HS-5 (cell line): ENCODE data around the gene NLRP9.

Experiments used
- DNase-seq: peaks from one replicate; pipeline ENCODE4 v3.0.0-alpha.2; 2012; ENCODE audit warnings: low read depth

Gene NLRP9

DNA sequence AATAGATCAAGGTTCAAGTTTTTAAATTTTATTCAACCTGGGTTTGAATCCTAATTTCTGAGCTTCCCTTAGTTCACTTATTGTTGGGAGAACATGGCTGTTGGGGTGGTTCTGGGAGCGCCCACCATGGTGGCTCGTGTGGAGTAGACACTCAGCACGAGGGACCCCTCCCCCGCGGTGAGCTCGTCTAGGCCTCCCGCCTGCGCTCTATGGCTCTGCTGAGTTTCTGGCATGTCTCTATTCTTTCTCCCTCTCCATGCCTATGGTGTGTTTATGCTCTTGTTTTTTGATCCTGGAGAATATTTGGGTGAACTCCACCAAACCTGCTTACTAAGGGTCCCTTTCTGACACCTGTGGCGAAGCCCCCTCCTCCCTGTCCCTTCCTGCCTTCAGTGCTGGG, 64.7 kb downstream of the NLRP9 start:
- DNase-seq = no peak

DNA sequence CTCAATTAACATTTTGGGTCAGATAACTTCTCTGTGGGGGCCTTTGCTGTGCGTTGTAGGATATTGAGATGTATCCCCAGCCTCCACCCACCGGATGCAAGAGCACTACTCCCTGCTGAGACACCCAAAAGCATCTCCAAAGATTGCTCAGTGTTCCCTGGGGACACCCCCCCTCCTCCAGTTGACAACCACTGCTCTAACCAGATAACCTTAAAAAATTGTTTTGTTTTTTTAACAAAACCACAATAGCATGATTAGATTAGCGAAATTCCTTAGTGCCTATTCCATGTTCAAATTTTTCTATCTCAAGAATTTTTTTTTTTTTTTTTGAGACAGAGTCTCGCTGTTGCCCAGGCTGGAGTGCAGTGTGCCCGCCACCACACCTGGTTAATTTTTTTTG, 65.8 kb downstream of the NLRP9 start:
- no peak for DNase-seq

DNA sequence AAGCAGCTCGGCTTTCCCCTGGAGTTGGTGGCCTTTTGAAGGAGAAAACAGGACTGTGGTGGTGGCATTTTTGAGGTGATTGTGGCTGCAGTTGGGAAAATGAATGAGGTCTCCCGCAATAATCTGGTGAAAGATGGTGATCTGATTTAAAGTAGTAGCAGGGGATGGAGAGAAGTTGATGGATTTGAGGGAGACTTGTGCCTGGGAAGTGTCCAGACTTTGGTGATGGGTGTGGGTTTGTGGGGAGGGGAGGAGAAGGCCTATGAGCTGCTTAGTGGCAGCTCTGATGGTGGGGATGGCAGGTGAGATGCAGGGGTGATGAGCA, 67.2 kb downstream of the NLRP9 start:
- DNase-seq = no peak

DNA sequence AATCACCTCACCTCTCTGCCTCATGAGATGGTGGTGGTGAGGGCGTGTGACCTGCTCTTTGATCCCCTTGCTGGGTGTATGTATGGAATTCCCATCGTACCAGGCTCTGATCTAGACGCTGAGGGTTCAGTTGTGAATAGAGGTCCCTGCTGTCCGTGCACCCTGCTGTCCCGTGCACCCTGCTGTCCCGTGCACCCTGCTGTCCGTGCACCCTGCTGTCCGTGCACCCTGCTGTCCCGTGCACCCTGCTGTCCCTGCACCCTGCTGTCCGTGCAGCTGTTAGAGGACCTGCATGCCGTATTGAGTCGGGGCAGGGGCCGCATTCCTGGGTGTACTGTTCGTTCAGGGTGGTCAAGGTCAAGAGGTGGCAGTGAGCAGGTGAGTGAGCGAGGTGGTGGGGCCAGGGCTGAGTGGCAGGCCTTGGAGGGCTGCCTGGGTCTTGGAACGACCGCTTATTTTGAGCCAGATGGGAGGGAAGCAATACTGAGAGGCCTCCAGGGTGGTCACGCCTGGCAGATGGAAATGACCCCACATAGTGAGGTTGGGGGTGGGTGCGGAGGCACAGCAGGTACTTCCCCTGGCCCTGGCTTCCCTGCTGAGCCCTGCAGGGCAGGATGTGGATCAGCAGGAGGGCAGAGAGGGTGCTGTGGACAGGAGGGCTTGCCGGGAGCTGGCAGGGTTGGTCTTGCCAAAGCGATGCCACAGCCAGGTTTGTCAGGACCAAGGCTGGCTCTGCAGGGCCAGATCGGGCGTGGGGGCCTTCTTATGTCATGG, 67.7 kb downstream of the NLRP9 start:
- DNase-seq = no peak

DNA sequence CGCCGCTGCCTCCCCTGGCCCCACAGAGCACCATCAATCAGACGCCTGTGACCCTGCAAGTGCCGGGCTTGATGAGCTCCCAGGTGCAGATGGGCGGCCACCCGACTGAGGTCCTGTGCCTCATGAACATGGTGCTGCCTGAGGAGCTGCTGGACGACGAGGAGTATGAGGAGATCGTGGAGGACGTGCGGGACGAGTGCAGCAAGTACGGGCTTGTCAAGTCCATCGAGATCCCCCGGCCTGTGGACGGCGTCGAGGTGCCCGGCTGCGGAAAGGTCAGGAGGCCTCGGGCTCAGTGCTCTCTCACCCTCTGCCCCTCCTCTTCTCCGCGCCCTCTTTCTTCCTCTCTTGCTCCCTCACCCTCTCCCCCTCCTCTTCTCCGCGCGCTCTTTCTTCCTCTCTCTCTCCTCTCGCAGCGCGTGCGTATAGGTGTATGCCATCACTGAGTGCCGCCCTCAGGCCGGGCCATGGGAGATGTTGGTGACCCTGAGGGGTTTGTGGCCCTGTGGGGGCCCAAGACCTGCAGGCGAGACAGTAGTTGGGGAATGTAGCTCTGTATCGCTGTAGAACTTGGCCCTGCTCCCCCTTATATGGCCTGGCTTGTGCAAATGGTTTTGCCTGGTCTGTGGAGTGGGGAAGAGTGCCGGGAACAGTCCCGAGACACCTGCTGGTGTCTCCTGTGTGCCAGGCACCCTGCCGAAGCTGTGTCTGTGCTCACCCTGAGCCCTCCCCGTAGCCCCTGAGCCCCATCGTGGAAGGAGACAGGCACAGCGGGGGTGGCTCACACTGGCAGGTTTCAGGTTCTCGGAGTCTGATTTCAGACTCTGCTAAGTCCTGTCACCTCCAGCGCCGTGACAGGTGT, 68.6 kb downstream of the NLRP9 start:
- no peak for DNase-seq

DNA sequence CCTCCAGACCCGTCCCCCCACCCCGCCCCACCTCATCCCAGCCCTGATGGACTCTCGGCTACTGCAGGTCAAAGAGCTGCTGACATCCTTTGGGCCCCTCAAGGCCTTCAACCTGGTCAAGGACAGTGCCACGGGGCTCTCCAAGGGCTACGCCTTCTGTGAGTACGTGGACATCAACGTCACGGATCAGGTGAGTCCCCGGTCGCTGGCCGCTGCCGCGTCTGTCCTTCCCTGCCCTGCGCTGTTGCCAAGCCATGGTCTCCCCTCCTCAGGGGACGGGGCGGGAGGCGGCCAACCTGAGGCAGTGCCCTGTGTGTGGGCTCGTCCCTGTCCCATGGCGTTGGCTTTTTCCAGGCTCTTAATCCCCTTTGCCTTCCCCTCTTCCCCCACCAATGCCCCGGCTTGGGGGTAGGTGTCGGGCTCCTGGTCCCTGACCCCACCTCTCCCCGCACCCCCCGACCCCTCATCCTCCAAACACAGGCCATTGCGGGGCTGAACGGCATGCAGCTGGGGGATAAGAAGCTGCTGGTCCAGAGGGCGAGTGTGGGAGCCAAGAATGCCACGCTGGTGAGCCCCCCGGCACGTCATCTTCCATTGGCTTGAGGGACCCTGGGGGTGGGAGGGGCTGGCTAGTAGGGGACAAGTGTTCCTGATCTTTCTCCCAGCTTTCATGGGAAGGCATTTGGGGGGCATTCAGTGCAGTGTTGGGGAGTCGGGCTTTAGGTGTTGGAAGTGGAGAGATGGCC, 69.4 kb downstream of the NLRP9 start:
- no peak for DNase-seq

DNA sequence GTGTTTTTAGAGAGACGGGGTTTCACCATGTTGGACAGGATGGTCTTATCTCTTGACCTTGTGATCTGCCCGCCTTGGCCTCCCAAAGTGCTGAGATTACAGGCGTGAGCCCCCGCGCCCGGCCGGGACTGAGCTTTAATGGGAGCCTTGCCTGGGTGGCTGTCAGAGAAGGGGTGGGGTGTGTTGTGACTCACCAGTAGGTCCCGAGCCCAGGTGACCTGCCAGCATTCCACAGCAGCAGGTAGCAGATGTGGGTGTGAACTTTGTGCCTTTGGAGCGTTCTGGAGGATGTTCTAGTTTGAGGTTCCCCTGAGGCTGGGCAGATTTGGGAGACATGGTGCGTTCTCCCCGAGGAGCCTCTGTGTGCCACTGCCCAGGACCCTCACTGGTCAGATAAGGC, 70.2 kb downstream of the NLRP9 start:
- no peak for DNase-seq

DNA sequence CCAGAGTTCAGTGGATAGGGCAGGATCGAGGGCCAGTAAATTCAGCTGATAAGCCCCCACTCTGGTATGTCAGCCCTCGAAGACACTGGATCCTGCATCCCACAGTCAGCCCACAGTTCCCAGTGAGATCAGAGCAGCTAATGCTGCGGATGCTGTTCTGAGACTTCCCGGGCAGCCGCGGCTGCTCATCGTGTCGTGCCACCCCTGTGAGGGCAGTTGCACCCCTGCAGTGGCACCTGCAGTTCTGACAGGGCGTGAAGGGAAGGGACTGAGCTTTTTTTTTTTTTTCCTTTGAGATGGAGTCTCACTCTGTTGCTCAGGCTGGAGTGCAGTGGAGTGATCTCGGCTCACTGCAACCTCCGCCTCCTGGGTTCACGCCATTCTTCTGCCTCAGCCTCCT, 70.7 kb downstream of the NLRP9 start:
- DNase-seq = no peak

DNA sequence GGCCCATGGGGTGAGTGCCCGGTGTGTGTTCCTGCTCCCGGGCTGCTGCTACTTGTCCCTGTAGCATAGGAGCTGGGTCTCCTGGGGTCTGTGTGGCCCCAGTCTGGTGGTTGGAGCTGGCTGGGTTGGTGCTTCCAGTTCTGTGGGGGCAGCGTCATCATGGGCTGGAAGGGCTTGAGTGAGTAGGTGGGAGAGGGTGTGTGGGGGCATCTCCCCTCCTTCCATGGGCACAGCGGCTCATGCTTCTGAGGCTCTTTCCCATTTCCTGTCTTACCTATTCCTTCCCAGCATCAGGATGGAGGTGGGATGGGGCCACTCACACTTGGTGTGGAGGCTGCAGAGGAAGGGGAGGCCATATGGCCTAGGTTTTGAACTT, 71.2 kb downstream of the NLRP9 start:
- no peak for DNase-seq

DNA sequence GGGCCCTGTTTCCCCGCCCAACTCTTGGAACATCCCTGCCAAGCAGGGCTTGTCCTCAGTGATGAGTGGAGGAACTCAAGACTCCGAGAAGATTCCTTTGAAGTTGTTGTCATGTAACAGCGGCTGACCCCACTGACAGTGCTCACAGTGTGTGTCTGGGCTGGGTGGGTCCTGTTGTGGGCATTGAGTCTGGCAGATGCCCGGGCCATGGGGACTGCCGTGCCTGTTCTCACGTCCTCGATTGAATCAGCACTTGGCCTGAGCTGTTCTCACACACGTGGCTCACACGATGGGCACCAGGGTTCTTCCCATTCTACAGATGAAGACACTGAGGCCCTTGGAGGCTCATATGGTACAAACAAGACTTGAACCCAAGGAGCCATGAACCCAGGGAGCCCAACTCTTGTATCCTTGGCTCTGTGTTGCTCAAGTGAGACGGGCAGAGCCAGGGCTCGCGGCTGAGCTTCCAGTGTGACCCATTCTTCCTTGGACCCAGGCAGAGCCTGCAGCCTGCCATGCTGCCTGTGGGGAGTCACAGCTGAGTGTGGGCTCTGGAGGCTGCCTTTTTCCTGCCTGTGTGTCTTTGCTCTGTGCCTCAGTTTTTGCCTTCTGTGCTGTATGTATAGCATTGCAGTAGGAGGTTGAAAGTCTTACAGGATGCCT, 71.7 kb downstream of the NLRP9 start:
- DNase-seq = no peak

DNA sequence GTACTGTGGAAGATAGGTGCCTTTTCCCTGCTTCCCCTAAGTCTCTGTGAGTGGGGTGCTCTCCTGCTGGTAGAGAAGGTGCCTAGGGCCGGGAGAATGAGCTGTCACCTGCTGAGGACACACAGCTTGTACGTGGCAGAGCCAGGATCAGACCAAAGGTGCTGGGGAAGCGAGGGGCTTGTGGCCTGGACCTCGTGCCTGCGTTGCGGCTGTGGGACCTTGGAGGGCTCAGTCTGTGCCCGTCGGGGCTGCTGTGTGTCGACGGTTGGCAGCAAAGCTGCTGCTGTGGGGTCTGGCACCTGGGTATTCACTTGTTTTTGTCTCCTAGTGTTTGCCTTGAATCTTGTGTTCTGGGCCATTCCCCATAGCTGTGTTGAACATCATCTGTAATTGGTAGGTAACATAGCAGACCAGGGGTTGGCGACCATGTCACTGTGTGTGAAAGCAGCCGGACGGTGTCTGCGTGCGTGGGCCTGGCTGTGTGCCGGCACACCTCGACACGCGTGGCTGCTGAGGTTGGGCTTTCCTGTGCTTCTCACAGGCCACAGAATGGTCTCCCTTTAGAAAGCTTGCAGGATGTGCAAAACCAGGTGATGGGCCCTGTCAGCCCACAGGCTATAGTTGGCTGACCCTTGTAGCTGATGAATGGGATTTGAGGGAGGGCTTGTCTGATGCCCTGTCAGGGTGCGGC, 74.2 kb downstream of the NLRP9 start:
- DNase-seq = no peak

DNA sequence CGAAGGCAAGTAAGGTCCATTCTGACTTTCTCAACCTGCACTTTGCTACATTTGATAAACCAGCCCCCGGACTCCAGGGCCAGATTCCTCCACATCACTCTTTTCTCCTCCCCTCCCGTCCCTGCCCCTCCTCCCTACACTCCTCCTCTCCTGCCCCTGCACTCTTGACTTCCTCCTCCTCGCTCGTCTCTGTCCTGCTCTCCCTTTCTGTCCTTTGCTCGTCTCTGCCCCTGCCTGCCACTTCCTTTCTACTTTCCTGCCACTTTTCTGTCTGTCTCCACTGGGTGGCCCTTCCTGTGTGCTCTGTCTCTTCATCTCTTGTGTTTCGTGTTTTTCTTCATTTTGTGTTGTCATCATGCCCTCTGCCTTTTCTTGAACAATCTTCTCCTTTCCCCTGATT, 76.4 kb downstream of the NLRP9 start:
- no peak for DNase-seq

DNA sequence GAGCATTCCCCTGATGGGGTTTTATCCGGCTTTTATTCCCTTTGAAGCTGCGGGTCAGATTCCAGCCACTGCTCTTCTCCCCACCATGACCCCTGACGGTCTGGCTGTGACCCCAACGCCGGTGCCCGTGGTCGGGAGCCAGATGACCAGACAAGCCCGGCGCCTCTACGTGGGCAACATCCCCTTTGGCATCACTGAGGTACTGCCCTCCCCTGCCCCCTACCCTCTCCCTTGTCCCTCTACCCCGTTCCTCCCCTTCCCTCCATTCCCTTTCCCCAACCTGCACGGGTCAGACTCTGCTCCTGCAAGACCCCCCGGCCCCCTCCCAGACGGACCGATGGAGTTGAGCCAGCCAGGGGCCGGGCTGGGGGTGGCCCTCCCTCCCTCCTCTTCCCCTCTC, 77.2 kb downstream of the NLRP9 start:
- no peak for DNase-seq

DNA sequence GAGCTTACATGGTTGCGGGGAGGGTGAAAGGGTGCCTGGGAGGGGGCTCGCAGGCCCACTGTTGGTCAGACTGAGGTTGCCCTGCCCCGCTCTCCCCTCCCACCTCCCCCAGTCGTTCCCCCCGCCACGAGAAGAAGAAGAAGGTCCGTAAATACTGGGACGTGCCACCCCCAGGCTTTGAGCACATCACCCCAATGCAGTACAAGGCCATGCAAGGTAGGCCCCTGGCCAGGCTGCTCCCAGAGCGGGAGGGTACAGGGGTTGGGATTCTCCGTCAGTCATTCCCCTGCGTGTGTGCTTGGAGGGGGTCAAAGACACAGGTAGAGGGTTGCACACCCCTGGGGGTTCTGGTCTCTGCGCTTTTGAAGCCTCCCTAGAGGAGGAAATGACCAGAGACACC, 77.8 kb downstream of the NLRP9 start:
- DNase-seq = no peak

DNA sequence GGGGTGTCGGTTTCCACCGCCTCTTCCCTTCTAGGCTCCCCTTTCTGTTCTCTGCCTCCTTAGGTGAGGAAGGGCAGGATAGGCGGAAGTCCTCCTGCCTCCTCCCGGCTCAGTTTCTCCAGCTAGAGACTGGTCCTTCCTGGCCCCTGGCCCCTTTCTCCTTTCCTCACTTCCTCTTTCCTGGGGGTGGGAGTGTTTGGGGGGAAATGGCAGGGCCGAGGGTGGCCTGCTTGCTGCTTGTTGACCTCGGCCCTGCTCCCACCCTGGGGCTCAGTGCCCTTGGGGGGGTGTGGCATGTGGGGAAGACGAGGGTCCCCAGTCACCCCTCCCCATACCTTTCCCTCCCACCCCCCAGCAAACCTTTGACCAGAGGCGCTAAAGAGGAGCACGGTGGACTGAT, 78.4 kb downstream of the NLRP9 start:
- DNase-seq = no peak

DNA sequence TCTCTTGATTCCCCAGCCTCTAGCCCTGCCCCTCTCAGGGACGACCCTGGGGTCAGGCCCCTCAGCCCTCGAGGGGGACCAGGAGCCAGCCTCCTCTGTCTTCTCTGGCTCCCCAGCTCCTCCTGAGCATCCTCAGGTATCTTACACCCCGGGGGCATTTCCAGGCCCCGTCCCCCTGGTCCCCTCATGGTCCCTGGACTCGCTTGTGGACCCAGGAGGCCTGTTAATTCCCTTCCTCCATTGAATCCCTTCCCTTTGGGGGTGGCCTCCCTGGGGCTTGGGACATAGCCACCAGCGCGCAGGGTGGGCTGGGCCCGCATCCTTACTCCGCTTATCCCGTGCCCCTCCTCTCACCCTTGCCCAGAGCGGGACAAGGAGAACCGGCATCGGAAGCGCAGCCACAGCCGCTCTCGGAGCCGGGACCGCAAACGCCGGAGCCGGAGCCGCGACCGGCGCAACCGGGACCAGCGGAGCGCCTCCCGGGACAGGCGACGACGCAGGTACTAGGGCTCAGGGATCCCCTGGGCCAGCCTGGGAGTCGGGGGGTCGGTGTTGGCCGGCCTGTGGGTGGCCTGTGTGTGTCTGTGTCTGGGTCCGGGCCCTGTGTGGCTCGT, 79.2 kb downstream of the NLRP9 start:
- DNase-seq = no peak
